NCI-H446 treated with DMSO at 0.1 percent for 48 hours (cell line): Measurements from ENCODE around the gene ZBTB44.
"Not testable (repeated sequence)": the region's sequence is repeated elsewhere in the genome, so short reads cannot be mapped to it uniquely, and the experiment has no call there.

Experiments used
- DNase-seq: peaks from one replicate; lab custom pipeline; 2025; lab: John Stamatoyannopoulos, UW

The ZBTB44 gene

GRCh38 chr11:130314750-130315285, at the start of gene ZBTB44:
ZBTB44 (minus strand) TSS chr11:130314917; CDS start chr11:130261873, 53,044 bp downstream.
- peak; percentile 82 for DNase-seq

GRCh38 chr11:130359419-130359818, 44.7 kb upstream of the ZBTB44 start:
- DNase-seq, result no peak

GRCh38 chr11:130358398-130358797, 43.7 kb upstream of the ZBTB44 start:
- DNase-seq, result no peak

GRCh38 chr11:130347261-130347660, 32.5 kb upstream of the ZBTB44 start:
- no peak for DNase-seq

GRCh38 chr11:130344841-130345240, 30.1 kb upstream of the ZBTB44 start:
- no peak for DNase-seq

GRCh38 chr11:130340671-130341319, 26.1 kb upstream of the ZBTB44 start:
- DNase-seq, result no peak

- DNase-seq, result no peak
Observed at GRCh38 chr11:130338667-130339066, 23.9 kb upstream of the ZBTB44 start.

- no peak for DNase-seq
Observed at GRCh38 chr11:130337281-130338089, 22.8 kb upstream of the ZBTB44 start.

GRCh38 chr11:130331397-130331796, 16.7 kb upstream of the ZBTB44 start:
- not testable (repeated sequence) for DNase-seq

GRCh38 chr11:130330101-130330684, 15.5 kb upstream of the ZBTB44 start:
- DNase-seq, result no peak

GRCh38 chr11:130328420-130328819, 13.7 kb upstream of the ZBTB44 start:
- DNase-seq, result no peak

GRCh38 chr11:130327716-130328115, 13.0 kb upstream of the ZBTB44 start:
- no peak for DNase-seq

GRCh38 chr11:130325691-130326090, 11.0 kb upstream of the ZBTB44 start:
- no peak for DNase-seq

- DNase-seq, result no peak
Observed at GRCh38 chr11:130323452-130324450, 9.0 kb upstream of the ZBTB44 start.

GRCh38 chr11:130322126-130322525, 7.4 kb upstream of the ZBTB44 start:
- DNase-seq, result no peak

- no peak for DNase-seq
Observed at GRCh38 chr11:130318031-130318673, 3.4 kb upstream of the ZBTB44 start.

GRCh38 chr11:130315354-130315970, 745 bp upstream of the ZBTB44 start:
- no peak for DNase-seq

- peak; percentile 18 for DNase-seq
Observed at GRCh38 chr11:130314184-130314749, 450 bp downstream of the ZBTB44 start.

- DNase-seq, result no peak
Observed at GRCh38 chr11:130313383-130314183, 1.1 kb downstream of the ZBTB44 start.
